GM15510 (cell line): ENCODE data around the gene DEFB116.

Source experiments
- POLR2A ChIP-seq: IDR thresholded peaks from 3 replicates; pipeline ENCODE4 v1.6.1; 2011; ENCODE audit warnings: borderline replicate concordance; ENCODE audit not compliant: insufficient read length; ENCODE audit errors: extremely low read depth

Gene DEFB116, protein sequence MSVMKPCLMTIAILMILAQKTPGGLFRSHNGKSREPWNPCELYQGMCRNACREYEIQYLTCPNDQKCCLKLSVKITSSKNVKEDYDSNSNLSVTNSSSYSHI

DNA sequence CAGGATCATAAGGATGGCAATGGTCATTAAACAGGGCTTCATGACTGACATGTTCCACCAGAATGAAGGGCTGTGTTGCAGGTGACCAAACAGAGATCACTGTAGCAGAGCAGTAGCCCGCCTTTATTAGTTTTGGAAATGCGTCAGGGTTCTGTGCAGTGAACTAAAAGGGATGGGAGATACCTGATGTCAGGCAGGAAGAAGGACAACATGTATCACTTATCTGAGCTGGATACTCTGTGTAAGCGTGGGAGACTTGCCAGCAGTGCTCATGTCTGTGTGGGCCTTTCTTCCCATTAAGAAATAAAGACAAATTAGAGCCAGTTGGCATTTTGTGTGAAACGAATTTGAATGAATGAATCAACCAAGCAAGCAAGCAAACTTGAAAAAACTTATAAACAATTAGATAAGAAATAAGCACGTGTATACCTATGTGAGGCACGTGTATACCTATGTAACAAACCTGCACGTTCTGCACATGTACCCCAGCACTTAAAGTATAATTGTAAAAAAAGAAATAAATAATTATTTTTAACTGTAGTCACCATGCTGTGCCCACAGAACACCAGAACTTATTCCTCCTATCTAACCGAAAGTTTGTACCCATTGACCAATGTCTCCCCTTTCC, at the start of gene DEFB116:
Gene DEFB116, minus strand, starts transcription at position 51 of the 628 bp plus-strand sequence. Its CDS starts 0 bp downstream, at position 51.
- TF ChIP-seq POLR2A = no peak

- TF ChIP-seq POLR2A = no peak
Observed at GRCh38 chr20:31355981-31356380, 47.6 kb upstream of the DEFB116 start.

DNA sequence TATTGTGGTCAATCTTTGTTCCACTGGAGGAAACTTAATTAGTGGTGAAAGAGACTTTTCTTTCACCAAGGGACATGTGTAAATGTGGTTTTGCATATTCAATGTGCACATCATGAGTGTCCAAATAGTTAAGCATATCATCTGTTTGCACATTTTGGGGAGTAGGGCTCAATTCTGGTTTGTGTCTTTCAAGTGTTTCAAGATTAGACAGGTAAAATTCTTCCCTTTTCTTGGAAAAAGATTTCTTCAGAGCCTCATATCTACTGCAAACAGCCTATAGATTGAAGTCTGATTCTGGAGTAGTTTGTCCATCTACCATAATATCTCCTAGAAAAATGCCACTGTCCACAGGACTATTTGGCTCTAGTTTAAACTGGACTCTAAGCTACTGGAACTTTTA, 33.1 kb upstream of the DEFB116 start:
- no peak for TF ChIP-seq POLR2A

DNA sequence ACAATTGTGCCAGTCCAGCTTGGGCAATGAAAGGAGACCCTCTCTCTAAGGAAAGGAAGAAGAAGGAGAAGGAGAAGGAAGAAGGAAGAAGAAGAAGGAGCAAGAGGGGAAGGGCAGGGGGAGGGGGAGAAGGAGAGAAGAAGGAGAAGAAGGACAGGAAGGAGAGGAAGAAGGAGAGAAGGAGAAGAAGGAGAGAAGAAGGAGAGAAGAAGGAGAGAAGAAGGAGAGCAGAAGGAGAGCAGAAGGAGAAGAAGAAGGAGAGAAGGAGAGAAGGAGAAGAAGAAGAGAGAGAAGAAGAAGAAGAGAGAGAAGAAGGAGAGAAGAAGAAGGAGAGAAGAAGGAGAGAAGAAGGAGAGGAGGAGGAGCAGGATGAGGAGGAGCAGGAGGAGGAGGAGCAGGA, 22.5 kb upstream of the DEFB116 start:
- no peak for TF ChIP-seq POLR2A

DNA sequence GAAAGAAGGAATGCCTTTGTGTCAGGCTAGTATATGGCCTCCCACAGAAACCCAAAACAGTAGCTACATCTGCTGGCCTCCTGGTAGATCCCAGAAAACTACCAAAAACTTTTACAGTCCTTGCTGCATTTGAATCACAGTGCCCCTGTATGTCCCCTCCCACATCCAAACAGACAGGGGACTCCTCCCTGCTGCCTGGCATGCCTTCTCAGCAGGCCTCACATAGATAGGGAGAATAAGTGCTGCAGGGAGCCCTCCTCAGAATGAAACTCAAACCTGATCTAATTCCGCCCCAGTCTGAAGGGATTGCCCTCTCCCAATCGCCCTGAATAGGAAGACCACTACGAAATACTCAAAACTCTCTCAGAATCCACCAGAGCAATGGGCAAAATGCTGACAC, 14.1 kb upstream of the DEFB116 start:
- no peak for TF ChIP-seq POLR2A

- no peak for TF ChIP-seq POLR2A
Observed at GRCh38 chr20:31278178-31278577, 30.2 kb downstream of the DEFB116 start.

- no peak for TF ChIP-seq POLR2A
Observed at GRCh38 chr20:31274441-31274840, 33.9 kb downstream of the DEFB116 start.

DNA sequence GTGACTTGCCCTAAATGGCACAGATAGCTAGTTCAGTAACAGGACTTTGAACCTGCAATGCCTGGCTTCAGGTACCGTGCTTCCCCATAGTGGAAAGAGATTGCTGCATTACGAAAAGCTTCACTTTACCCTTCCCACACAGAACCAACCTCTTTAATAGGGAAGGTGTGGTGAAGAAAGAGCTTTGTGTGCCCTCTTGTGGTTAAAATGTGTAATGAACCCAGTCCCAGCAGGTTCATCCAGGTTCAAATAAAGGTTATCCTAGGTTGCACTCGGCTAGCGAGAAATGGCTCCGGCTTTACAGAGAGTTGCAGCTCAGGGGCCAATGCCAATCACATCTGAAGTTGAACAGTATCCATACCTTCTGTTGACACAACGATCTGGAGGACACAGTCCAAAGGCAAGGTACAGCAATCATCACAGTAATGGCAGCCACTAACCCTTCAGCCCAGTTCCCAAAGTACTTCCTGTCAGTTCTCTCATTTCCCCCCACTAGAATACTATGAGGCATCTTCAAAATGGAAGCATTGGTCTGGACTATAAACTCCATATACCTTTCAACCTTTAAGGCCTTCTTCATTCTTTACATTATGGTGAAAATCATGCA, 48.0 kb downstream of the DEFB116 start:
- TF ChIP-seq POLR2A = no peak

DNA sequence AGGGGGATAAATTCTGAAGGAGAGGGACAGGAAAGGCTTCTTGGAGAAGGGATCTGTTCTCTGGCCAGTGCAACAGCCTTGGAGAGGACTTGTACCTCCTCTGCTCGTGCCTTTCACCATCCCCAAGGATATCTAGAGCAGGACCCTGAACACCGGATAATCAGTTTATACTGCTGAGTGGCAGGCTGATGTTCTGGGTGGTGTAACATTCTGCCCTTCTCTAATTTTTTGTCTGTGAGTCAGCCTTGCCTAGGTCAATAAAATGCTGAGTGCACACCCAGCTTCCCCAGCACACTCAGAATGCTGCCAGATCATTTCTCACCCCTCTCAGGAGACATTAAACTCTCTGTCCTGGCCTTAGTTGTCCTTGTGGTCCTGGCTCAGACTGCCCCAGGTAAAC, 51.0 kb downstream of the DEFB116 start, which contains the start of gene DEFB115:
Gene DEFB115, plus strand, starts transcription at position 301 of the 400 bp plus-strand sequence. Its CDS starts 0 bp downstream, at position 301.
- TF ChIP-seq POLR2A = no peak

DNA sequence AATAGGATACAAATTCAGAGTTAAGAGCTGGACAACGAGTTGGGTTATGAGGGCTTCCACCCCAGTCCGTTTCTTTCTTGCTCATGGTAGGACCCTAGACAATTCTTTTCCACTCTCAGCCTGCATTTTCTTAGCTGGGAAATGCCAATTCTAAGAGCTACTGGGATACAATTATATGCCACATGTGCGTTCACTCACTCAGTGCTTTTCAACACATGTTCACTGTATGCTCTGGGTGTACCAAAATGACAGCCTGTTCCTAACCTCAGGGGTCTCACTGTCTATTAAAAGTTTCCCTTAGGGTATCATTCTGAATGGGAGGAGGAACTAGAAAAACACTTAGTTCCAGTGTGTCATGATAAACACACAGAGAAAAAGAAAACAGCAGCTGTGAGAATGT, 51.4 kb downstream of the DEFB116 start:
- TF ChIP-seq POLR2A = no peak
